Naive thymus-derived CD4-positive, alpha-beta T cell (primary cell): ENCODE data around the gene IBA57. TPM values are rescaled to one million over a fixed set of nuclear protein-coding genes. Genes with fewer than 3 reads are reported as not detected.

Experiments used
- ATAC-seq: fragments of 150-1000 bp; cut with Tn5 transposase; 2 replicates; pipeline ENCODE4 v1.10.0; 2021; ENCODE audit warnings: mild to moderate bottlenecking, moderate library complexity
- CTCF ChIA-PET: fragments of 350-600 bp; sonication (Branson Sonifier 250); formaldehyde crosslinking; loops from one replicate; lab custom pipeline; 2021; ENCODE audit warnings: antibody characterized with exemption; lab: Charles Lee
- POLR2A ChIA-PET: fragments of 350-600 bp; sonication (Branson Sonifier 250); formaldehyde crosslinking; loops from one replicate; lab custom pipeline; 2021; ENCODE audit warnings: antibody characterized with exemption, inconsistent platforms; lab: Charles Lee
- DNase-seq, 9 donors: peaks; one replicate each; pipeline versions ENCODE4 v3.0.0 to v3.0.0-alpha.2; 2020 to 2022; ENCODE audit warnings: mixed read lengths in 1 of 9
- H3K27ac ChIP-seq: one replicate; pipeline ENCODE4 v1.7.0; 2013; ENCODE audit warnings: mild to moderate bottlenecking, low read depth, low read length, moderate library complexity
- H3K27me3 ChIP-seq, 2 donors: one replicate each; pipeline ENCODE4 v1.7.0; 2013; ENCODE audit warnings: low read length in 2 of 2, mild to moderate bottlenecking in 2 of 2, moderate library complexity in 2 of 2; ENCODE audit not compliant: control insufficient read depth in 2 of 2, insufficient read depth in 2 of 2
- H3K36me3 ChIP-seq, 3 experiments: 1 replicate in 2 of 3; 2 replicates in 1 of 3; pipeline ENCODE4 v1.7.0; 2013; ENCODE audit warnings: low read length in 3 of 3, mild to moderate bottlenecking in 3 of 3, moderate library complexity in 1 of 3; ENCODE audit not compliant: insufficient read depth in 3 of 3, control insufficient read depth in 2 of 3
- H3K4me1 ChIP-seq, 2 donors: one replicate each; pipeline ENCODE4 v1.7.0; 2013; ENCODE audit warnings: low read length in 2 of 2, mild to moderate bottlenecking in 2 of 2, moderate library complexity in 1 of 2; ENCODE audit not compliant: control insufficient read depth in 2 of 2, insufficient read depth in 2 of 2
- H3K4me3 ChIP-seq: 2 replicates; pipeline ENCODE4 v1.7.0; 2013; ENCODE audit warnings: mild to moderate bottlenecking, low read length
- H3K9me3 ChIP-seq, 3 experiments: 1 replicate in 2 of 3; 2 replicates in 1 of 3; pipeline ENCODE4 v1.7.0; 2013; ENCODE audit warnings: low read length in 3 of 3; ENCODE audit not compliant: control insufficient read depth in 2 of 3
- H3K27ac Mint-ChIP-seq, 9 donors: one replicate each; pipeline ENCODE4 v1.8.0; 2020 to 2022; ENCODE audit warnings: mixed read lengths in 9 of 9, mild to moderate bottlenecking in 8 of 9, moderate library complexity in 5 of 9, inconsistent platforms in 2 of 9
- H3K27me3 Mint-ChIP-seq, 5 donors: one replicate each; pipeline ENCODE4 v1.8.0; 2021 to 2022; ENCODE audit warnings: mixed read lengths in 5 of 5, mild to moderate bottlenecking in 1 of 5
- H3K36me3 Mint-ChIP-seq, 5 donors: one replicate each; pipeline ENCODE4 v1.8.0; 2020 to 2022; ENCODE audit warnings: mixed read lengths in 5 of 5, mild to moderate bottlenecking in 3 of 5, inconsistent platforms in 1 of 5
- H3K4me1 Mint-ChIP-seq, 7 donors: one replicate each; pipeline ENCODE4 v1.8.0; 2020 to 2022; ENCODE audit warnings: mixed read lengths in 7 of 7, mild to moderate bottlenecking in 3 of 7, inconsistent platforms in 1 of 7
- H3K4me3 Mint-ChIP-seq, 10 donors: one replicate each; pipeline ENCODE4 v1.8.0; 2020 to 2022; ENCODE audit warnings: mild to moderate bottlenecking in 10 of 10, mixed read lengths in 10 of 10, moderate library complexity in 6 of 10, inconsistent platforms in 2 of 10
- H3K9me3 Mint-ChIP-seq, 11 donors: one replicate each; pipeline ENCODE4 v1.8.0; 2020 to 2022; ENCODE audit warnings: mixed read lengths in 11 of 11, mild to moderate bottlenecking in 4 of 11, inconsistent platforms in 1 of 11, moderate library complexity in 1 of 11
- intact Hi-C, 2 donors: fragments of 100-400 bp; cut with micrococcal nuclease; formaldehyde crosslinking; loops; one replicate each; pipeline ENCODE4 v1.15.1; 2023
- polyA plus RNA-seq, 2 donors: library from polyadenylated mRNA; unstranded; fragments of 300-500 nt; fragmentation: Illumina TruSeq; gene quantifications; one replicate each; pipeline ENCODE4 v1.2.3, GENCODE V29; 2021
- total RNA-seq, 6 experiments: library from RNA in 5 of 6; stranded (reverse) in 5 of 6; gene quantifications; 1 replicate in 5 of 6; 2 replicates in 1 of 6; pipeline ENCODE4 v1.2.3 and lab custom pipeline; 2021 to 2026

Gene IBA57
- total and polyA plus RNA-seq, 7 experiments from 2014 or later: 5.4 to 17.1 (median 10.2) TPM

DNA sequence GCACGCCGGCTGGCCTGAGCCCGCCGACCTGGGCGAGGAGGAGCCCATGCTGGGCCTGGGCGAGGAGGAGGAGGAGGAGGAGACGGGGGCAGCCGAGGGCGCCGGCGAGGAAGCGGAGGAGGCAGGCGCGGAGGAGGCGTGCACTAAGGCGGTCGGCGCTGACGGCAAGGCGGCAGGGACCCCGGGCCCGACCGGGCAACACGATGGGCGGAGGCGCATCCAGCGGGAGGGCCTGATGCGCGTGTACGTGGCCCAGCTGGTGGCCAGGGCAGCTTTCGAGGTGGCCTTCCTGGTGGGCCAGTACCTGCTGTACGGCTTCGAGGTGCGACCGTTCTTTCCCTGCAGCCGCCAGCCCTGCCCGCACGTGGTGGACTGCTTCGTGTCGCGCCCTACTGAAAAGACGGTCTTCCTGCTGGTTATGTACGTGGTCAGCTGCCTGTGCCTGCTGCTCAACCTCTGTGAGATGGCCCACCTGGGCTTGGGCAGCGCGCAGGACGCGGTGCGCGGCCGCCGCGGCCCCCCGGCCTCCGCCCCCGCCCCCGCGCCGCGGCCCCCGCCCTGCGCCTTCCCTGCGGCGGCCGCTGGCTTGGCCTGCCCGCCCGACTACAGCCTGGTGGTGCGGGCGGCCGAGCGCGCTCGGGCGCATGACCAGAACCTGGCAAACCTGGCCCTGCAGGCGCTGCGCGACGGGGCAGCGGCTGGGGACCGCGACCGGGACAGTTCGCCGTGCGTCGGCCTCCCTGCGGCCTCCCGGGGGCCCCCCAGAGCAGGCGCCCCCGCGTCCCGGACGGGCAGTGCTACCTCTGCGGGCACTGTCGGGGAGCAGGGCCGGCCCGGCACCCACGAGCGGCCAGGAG, 7.2 kb upstream of the IBA57 start:
- H3K4me1 Mint-ChIP-seq: peaks cover 0 to 38% (median 24%) of the 10 kb centered on the region in 7 donors
- POLR2A ChIA-PET: no interaction called here
- no peak overlapping the region for H3K27ac ChIP-seq
- no peaks in the 10 kb centered on the region for H3K9me3 Mint-ChIP-seq
- no peak overlapping the region for H3K27ac Mint-ChIP-seq
- ATAC-seq (no peak), DNase-seq (no peak)
- CTCF ChIA-PET: interaction anchor here (1.0 kb wide), 1 partner anchor 328 kb away, joined by 3 read pairs; the partner anchor contains the start of gene RNF187
- H3K4me3 ChIP-seq: no peak overlapping the region
- peaks cover 0 to 25% of the 10 kb centered on the region in 2 donors for H3K4me1 ChIP-seq
- no peaks in the 10 kb centered on the region for H3K36me3 Mint-ChIP-seq
- H3K9me3 ChIP-seq: no peaks in the 10 kb centered on the region
- H3K27me3 Mint-ChIP-seq: no peaks in the 10 kb centered on the region
- H3K27me3 ChIP-seq: no peaks in the 10 kb centered on the region
- H3K4me3 Mint-ChIP-seq: no peak overlapping the region
- intact Hi-C loops: no loop called here
- H3K36me3 ChIP-seq: no peaks in the 10 kb centered on the region

DNA sequence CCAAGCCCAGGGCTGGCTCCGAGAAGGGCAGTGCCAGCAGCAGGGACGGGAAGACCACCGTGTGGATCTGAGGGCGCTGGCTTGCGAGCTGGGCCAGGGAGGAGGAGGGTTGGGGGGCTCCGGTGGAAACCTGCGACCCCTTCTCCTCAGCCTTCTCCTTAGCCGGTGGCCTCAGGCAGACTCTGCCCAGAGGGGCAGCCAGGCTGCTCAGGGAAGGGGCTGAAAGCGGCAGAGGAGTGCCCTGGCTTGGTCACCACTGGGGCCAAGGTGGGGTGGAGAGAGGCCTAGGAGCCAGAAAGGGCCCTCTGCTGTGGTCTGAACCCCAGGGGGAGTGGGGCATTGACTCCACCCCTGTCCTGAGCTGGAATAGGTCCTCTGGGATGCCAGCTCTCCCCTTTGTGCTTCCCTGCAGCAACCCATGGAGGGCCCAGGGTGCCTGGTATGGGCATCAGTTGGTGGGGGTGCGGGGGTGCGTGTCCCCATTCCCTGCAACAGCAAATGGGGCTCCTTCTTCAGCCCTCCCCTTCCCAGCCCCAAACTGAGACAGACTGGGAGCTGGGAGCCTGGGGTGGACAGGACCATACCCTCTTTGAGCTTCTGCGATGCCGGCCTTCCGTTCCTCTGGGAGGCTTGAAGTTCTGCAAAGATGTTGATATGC, 6.5 kb upstream of the IBA57 start:
- Histone ChIP-seq H3K36me3 (no peaks in the 10 kb centered on the region), H3K27me3 (no peaks in the 10 kb centered on the region), H3K4me1 (peaks cover 0 to 27% of the 10 kb centered on the region in 2 donors), H3K4me3 (no peak overlapping the region), H3K9me3 (no peaks in the 10 kb centered on the region), H3K27ac (no peak overlapping the region)
- intact Hi-C loops: no loop called here
- POLR2A ChIA-PET: no interaction called here
- CTCF ChIA-PET: no interaction called here
- no peak for ATAC-seq
- no peak for DNase-seq
- H3K27ac Mint-ChIP-seq: peak overlapping the region in 2 of 9 donors; percentile 16 to 19
- H3K27me3 Mint-ChIP-seq: no peaks in the 10 kb centered on the region
- peaks cover 0 to 2% (median 0%) of the 10 kb centered on the region in 11 donors for H3K9me3 Mint-ChIP-seq
- no peaks in the 10 kb centered on the region for H3K36me3 Mint-ChIP-seq
- H3K4me1 Mint-ChIP-seq: peaks cover 4 to 41% (median 28%) of the 10 kb centered on the region in 7 donors
- H3K4me3 Mint-ChIP-seq: no peak overlapping the region

DNA sequence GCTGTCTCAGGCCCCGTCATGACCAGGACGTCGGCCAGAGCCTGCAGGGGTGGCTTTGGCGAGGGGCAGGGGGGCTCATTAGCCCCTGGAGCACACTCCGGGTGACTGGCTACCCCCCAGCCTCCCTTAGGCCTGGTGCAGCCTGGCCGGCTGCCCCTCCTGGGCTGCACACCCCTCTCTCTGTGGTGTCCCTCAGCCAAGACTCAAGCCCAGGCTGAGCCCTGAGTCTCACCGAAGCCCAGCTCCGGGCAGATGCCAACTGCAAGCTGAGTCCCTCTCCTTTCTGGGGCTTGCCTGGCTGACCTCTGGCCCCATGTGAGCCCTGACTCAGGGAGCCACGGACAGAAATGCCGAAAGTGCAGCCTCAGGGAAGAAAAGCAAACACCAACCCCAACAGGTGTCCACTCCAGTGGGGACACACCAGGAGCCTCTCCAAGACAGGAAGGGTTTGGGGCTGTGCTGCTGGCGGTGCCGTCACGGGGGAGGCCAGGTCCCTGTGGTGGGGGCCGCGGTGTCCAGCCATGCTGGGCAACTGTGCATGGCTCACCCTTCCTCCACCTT, 5.3 kb upstream of the IBA57 start:
- intact Hi-C loops: loop anchor here in 1 of 2 donors (10.0 kb wide), 1 partner anchor 1185 kb away; the partner anchor contains the start of gene CCSAP
- Histone ChIP-seq H3K9me3 (no peaks in the 10 kb centered on the region), H3K27me3 (no peaks in the 10 kb centered on the region), H3K4me1 (peaks cover 6 to 34% of the 10 kb centered on the region in 2 donors), H3K36me3 (no peaks in the 10 kb centered on the region), H3K27ac (no peak overlapping the region), H3K4me3 (no peak overlapping the region)
- no peak for ATAC-seq
- ChIA-PET POLR2A (interaction anchor here (8.3 kb wide), 1 partner anchor 23 kb away, joined by 109 read pairs; the partner anchor contains the start of gene GUK1), CTCF (no interaction called here)
- H3K27ac Mint-ChIP-seq: no peak overlapping the region
- no peaks in the 10 kb centered on the region for H3K36me3 Mint-ChIP-seq
- no peaks in the 10 kb centered on the region for H3K27me3 Mint-ChIP-seq
- DNase-seq: no peak
- peaks cover 7 to 43% (median 27%) of the 10 kb centered on the region in 7 donors for H3K4me1 Mint-ChIP-seq
- H3K4me3 Mint-ChIP-seq: no peak overlapping the region
- H3K9me3 Mint-ChIP-seq: peaks cover 0 to 2% (median 0%) of the 10 kb centered on the region in 11 donors

DNA sequence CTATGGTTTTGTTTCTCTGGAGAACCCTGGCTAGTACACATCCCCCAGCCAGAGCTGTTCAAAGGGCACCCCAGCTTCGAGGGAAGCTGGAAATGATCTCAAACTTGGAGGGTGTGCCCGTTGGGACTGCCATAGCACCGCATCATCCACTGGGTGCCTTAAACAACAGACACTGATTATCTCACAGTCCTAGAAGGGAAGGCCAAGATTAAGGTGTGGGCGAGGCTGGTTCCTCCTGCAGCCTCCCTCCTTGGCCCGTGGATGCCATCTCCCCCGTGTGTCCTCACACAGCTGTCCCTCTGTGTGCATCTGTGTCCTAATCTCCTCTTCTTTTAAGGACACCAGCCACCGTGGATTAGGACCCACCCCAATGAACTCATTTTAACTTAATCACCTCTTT, 4.2 kb upstream of the IBA57 start:
- no peak for DNase-seq
- no peaks in the 10 kb centered on the region for H3K36me3 ChIP-seq
- peak overlapping the region in 3 of 10 donors; percentile 37 to 52 (median 38) for H3K4me3 Mint-ChIP-seq
- no peaks in the 10 kb centered on the region for H3K9me3 ChIP-seq
- intact Hi-C loops: loop anchor here in 1 of 2 donors (10.0 kb wide), 1 partner anchor 1183 kb away; the partner anchor contains the start of gene CCSAP
- no peak for ATAC-seq
- peaks cover 0 to 2% (median 0%) of the 10 kb centered on the region in 11 donors for H3K9me3 Mint-ChIP-seq
- no peak overlapping the region for H3K4me3 ChIP-seq
- H3K27me3 ChIP-seq: no peaks in the 10 kb centered on the region
- no peaks in the 10 kb centered on the region for H3K36me3 Mint-ChIP-seq
- POLR2A ChIA-PET: interaction anchor here (1.6 to 8.3 kb wide), 2 partner anchors 12 to 24 kb away, joined by 4 to 109 read pairs; partner anchors contain the start of genes GJC2 and GUK1
- CTCF ChIA-PET: interaction anchor here (0.5 kb wide), 1 partner anchor 246 kb away, joined by 4 read pairs; no protein-coding TSS in a partner anchor
- peak overlapping the region; percentile 92 for H3K27ac ChIP-seq
- no peaks in the 10 kb centered on the region for H3K27me3 Mint-ChIP-seq
- peak overlapping the region in 8 of 9 donors; percentile 44 to 87 (median 78) for H3K27ac Mint-ChIP-seq
- H3K4me1 ChIP-seq: peaks cover 7 to 36% of the 10 kb centered on the region in 2 donors
- H3K4me1 Mint-ChIP-seq: peaks cover 7 to 36% (median 23%) of the 10 kb centered on the region in 7 donors

DNA sequence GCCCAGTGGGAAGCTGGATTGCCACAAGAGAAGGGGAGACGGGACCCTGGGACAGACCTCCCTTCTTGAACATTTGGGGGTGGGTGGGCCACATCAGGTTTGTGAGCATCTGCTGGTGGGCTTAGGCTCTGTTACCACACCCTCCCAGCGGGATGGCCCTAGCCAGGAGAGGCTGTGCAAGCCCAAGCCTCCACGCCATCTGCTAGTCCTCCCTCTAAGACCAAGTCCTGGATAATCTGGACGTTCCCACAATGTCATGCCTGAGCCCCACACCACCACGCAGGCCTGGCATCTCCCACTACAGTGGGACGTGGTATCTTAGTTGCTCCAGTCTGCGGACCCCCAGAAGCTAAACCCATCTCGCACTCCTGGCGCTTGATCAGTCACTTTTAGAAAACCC, 3.7 kb upstream of the IBA57 start:
- Histone ChIP-seq H3K4me1 (peaks cover 12 to 38% of the 10 kb centered on the region in 2 donors), H3K36me3 (no peaks in the 10 kb centered on the region), H3K27ac (peak overlapping the region; percentile 92), H3K9me3 (no peaks in the 10 kb centered on the region), H3K27me3 (no peaks in the 10 kb centered on the region), H3K4me3 (no peak overlapping the region)
- ATAC-seq: no peak
- ChIA-PET POLR2A (interaction anchor here (1.0 to 8.3 kb wide), 4 partner anchors 12 to 297 kb away, joined by 3 to 109 read pairs (median 4); partner anchors contain the start of genes GJC2 and GUK1), CTCF (interaction anchor here (0.9 to 1.4 kb wide), 2 partner anchors 9 to 18 kb away, joined by 3 to 5 read pairs; no protein-coding TSS in a partner anchor)
- Mint-ChIP-seq H3K4me3 (peak overlapping the region in 6 of 10 donors; percentile 17 to 70 (median 38)), H3K9me3 (peaks cover 0 to 2% (median 0%) of the 10 kb centered on the region in 11 donors), H3K27ac (peak overlapping the region in 8 of 9 donors; percentile 44 to 97 (median 80)), H3K4me1 (peaks cover 7 to 39% (median 26%) of the 10 kb centered on the region in 7 donors), H3K27me3 (no peaks in the 10 kb centered on the region), H3K36me3 (no peaks in the 10 kb centered on the region)
- intact Hi-C loops: loop anchor here in 1 of 2 donors (10.0 kb wide), 1 partner anchor 1183 kb away; the partner anchor contains the start of gene CCSAP
- no peak for DNase-seq
